Hypothalamus (tissue), 51 donors: ENCODE measurements around the gene SP3.

ENCODE experiments used
- DNase-seq, 51 donors: peaks; one replicate each; lab custom pipeline; 2025; lab: John Stamatoyannopoulos, UW

Gene SP3

DNA sequence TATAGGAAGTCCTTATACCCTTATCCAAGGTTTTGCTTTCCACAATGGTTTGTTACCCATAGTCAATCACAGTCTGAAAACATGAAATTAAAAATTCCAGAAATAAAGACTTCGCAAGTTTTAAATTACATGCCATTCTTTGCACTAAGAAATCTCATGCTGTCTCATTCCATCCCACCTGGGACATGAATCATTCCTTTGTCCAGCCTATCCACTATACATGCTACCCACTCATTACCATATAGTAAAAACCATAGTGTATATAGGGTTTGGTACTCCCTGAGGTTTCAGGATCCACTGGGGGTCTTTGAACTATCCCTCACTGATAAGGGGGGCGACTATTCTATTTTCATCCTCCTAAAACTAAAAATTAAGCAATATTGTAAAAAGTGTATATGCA lies 17.0 kb downstream of the SP3 start:
- DNase-seq: no peak

DNA sequence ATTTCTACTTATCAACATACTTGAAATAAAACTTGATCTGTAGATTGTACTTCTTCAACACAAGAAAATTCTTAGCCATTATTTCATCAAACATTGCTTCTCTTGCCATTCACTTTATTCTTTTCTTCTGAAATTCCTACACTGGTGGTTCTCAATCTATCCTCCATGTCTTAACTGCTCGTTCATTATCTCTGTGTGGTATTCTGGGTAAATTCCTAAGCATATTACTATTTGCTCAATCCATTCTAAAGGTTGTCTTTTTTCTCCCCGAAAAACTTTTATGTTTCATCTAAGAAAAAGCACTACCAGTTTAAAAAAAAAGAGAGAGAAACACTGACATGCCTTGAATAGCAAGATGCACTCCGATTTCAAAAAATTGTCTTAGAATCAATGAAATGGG lies 18.0 kb downstream of the SP3 start:
- no peak for DNase-seq

DNA sequence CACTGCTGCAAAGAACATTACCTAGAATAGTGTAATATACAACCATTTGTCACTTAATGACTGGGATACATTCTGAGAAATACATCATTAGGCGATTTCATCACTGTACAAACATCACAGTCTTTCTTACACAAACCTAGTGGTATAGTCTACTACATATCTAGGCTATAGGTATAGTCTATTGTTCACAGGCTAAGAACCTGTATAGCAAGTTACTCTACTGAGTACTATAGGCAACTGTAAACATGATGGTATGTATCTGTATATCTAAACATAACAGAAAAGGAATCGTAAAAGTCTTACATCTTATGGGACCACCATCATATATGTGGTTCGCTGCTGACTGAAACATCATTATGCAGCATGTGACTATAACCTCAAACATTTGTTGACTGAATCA lies 21.4 kb downstream of the SP3 start:
- no peak for DNase-seq

DNA sequence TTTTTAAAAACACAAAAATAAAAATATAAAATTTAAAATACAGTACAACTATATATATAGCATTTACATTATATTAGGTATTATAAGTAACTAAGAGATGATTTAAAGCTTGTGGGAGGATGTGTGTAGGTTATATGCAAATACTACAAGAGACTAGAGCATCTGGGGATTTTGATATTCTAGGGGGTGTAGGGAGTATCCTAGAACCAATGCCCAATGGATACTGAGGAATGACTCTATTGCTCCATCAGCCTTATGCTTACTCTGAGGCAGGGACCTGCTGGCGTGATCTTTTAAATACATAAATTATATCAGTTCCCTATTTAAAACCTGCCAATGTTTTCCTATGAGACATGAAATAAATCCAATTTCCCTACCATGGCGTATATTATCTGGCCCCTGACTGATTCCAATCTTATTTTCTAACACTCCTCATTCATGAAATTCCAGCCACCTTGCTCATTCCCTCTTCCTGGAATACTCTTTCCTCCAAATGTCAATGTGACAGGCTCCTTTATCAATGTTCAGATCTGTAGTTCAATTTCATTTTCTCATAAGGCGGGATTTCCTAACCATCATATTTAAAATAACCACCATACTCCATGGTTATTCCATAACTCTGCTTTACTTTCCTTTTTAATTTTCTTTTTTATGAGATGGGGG lies 22.2 kb downstream of the SP3 start:
- no peak for DNase-seq

DNA sequence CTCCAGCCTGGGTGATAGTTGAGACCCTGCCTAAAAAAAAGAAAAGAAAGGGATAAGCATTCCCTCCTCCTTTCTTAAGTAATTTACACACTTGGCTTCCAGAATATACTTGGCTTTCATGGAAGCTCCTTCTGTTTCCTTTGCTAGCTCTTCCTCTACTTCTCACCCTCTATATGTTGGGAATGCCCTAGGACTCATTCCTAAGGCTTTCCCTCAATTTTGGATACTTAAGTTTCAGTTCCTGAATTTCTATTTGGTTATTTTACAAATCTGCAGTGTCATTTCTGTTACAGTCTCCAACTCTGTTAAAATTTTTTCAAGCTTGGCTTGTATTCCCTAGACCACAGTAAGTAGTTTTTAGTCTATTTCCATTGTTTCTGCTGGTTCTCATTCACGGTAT lies 23.6 kb downstream of the SP3 start:
- DNase-seq: no peak

DNA sequence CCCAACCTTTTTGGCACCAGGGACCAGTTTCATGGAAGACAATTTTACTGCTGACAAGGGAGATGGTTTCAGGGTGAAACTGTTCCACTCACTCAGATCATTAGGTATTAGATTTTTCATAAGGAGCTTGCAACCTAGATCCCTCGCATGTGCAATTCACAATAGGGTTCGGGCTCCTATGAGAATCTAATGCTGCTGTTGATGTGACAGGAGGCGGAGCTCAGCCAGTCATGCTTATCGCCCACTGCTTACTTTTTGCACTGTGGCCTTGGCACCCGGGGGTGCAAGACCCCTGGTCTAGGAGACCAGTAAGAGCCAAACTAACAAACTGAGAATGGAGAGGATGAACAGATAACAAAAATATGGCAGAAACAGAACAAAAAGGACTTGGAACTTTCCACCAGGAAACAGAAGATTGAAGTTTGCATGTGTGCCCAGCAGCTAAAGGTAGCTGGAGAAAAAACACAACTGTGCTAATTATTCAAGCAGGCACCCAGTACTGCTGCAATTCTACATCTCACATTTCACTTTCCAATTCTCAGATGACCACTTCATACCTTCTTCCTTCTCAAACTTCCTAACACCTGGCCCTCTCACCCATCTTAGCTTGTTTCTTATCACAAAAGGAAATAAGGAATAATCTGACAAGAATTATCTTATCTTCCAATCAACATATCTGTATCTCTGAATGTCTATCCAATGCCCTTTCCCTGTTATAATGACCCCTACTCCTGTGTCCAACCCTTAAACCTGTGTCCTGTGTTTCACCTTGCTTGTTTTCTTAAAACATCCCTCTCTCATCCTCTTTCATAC lies 24.8 kb downstream of the SP3 start:
- DNase-seq: no peak

DNA sequence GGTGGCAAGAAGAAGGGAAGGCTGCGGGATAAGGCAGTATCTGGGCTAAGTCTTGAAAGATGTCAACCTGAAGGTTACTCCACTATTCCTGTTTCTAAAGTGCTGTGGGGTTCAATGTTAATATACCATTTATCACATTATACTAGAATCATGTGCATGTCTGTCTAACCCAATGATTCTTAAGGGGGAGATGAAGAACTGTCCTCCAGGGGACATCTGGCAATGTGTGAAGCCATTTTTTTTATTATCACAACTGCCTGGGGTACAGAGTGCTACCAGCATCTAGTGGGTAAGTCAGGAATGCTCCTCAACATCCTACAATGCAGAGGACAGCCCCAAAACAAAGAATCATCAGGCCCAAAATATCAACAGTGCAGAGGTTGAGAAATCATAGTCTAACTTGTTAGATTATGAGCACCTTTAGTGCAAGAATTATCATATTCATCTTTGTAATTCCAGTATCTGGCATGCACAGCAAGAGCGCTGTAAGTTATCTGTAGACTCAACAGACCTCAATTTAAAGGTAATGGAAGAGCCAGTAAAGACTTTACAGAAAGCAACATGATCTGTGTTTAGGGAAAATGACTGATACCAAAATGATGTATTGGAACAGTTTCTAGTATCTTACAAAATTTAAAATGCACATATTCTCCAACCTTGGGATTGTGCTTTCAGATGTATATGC lies 26.3 kb downstream of the SP3 start:
- no peak for DNase-seq

DNA sequence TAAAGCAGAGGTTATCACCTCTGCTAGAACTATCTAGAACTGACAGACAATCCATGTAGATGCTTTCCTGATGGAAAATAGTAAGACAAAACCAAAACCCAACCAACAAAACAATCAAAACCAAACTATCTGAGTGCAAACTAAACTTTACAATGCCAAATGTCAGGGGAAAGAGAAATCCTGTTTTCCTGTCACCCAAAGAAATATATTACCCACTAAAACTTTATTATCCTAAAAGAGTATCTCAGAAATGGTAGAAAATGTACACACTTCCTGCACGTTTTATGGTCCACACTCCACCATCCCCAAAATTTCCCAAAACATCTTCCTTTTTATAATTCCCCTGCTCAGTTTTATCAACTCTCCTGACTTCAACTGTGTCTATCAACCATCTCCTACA lies 29.9 kb downstream of the SP3 start:
- DNase-seq: no peak

DNA sequence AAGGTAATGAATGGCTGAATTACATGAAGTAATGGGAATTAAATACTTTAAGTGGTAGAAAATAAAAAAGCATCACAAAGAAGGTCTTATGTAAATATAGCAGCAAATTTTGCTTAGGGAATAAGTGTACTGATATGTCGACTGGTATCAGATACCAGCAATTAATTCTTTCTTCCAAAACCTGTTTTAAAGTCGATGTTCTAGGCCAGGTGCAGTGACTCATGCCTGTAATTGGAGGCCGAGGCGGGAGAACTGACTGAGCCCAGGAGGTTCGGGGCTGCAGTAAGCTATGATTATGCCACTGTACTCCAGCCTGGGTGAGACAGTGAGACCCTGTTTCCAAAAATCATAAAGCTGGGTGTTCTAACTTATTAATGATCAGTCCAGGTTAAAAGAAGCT lies 30.3 kb downstream of the SP3 start:
- DNase-seq: no peak

DNA sequence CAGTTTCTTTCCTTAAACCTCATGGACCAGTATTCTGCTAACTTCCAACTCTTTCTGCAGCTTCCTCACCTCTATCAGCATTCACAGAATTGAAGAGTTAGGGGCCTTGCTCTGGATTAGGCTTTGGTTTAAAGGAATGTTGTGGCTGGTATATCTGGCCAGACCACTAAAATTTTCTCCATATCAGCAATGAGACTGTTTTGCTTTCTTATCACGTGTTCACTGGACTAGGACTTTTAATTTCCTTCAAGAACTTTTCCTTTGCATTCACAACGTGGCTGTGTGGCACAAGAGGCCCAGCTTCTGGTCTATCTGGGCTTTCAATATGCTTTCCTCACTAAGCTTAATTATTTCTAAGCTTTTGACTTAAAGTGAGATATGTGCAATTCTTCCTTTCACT lies 33.4 kb downstream of the SP3 start:
- DNase-seq: no peak

DNA sequence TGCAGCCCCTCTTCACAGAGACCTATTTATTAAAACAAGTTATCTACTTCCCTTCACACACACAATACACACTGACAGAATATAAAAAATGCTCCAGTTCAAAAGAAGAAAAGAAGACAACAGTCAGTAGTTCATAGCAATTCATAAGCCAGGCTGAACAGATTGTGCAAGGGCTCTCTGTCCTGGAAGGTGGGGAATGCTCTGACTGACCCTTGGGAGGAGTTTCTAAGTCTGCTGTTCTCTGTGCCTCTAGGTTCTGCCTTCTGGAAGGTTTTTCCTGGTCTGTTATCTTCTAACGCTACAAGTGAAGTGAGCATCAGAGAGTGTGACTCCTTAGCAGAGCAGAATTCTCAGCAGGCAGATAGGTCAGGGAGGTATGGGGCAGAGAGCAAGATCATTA lies 35.7 kb downstream of the SP3 start:
- DNase-seq: no peak

DNA sequence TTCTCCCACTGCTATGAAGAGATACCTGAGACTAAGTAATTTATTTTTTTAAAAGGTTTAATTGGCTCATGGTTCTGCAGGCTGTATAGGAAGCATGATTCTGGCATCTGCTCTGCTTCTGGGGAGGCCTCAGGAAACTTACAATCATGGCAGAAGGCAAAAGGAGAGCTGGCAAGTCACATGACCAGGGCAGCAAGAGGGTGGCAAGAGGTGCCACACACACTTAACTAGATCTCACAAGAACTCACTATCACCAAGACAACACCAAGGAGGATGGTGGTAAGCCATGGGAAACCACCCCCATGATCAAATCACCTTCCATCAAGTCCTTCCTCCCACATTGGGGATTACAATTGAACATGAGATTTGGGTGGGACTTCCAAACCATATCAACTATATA lies 38.3 kb downstream of the SP3 start:
- DNase-seq: no peak

DNA sequence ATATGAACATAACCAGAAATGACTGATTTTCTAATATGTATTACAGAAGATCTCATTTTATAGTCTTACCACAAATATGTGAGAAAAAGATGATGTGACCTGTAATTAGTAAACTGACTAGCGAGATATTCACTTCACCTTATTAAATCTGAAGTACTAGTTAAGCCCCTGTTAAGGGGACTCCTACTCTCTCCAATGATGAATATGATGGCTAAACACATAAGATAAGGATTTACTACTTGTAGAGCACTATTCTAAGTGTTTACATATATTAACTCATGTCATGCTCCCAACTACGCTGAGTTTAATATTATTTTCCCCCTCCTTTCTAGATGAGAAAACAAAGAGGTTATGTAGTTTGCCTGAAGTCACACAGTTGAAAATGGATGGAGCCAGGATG lies 40.9 kb downstream of the SP3 start:
- no peak for DNase-seq

DNA sequence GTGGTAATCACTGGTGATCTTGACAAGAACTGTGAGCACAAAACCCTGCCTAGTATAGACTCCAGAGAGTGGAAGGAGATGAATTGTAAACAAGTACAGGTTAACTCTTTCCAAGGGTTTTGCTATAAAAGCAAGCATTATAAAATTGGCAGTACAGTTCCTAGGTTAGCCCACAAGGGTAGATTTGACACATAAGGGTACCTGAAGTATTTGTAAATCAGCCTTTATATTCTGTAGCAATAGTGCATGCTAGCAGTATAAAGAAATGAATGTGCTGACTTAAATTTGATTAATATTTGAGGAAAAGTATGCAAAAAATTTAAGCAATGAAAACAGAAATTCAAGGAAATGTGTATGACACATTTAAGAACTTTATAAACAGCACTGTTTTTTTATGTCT lies 42.4 kb downstream of the SP3 start:
- no peak for DNase-seq

DNA sequence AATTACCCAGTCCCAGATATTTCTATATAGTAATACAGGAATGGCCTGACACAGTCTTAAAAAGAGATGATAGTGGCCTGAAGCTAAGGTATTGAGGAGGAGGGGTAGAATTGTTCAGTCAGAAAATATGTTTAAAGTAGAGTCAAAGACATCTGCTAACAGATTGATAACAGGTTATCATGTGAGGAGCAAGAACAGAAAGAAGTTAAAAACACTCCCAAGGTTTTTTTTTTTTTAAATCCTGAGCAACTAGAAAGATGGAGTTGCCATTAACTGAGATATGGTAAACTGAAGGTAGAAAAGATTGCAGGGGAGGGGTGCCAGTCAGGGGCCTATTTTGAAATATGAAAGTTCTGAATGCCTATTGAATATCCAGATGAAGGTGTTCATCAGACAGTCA lies 43.1 kb downstream of the SP3 start:
- DNase-seq: no peak

DNA sequence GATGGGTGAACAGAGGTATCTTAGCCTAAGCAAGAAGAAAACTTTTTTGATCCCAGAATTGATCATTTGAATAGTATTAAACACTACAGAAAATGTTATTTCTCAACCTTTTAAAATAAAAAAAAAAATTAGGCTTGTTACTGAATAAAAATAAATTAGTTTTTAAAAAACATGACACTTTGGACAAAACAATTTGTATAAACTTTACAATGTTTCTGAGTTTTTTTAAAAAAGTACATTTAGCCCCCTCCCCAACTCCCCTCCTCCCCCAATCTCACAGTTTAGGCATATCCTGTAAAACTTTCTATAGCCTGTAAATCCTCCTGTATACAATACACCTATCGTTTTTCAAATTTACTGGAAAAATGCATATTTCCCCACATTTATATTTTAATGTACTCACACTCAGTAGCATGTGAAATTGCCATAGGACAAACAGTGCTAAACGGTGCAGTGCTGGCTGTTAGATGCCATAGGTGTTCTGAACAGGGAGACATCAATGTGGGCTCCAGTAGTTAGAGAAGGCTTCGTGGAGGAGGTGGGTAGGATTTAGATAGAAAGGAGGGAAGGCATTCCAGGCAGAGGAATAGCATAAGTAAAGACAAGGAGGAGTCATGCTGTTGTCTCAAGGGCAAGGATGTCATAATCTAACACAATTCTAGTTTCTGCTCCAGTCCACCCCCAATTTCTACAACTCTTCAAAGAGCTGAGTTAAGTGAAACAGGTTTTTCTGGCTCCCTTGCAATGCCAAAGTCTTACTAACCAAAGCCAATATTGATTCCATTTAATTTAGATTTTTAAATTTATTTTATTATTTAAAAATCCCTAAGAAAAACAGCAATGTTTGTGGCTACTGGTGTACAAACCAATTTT lies 50.9 kb downstream of the SP3 start:
- no peak for DNase-seq

DNA sequence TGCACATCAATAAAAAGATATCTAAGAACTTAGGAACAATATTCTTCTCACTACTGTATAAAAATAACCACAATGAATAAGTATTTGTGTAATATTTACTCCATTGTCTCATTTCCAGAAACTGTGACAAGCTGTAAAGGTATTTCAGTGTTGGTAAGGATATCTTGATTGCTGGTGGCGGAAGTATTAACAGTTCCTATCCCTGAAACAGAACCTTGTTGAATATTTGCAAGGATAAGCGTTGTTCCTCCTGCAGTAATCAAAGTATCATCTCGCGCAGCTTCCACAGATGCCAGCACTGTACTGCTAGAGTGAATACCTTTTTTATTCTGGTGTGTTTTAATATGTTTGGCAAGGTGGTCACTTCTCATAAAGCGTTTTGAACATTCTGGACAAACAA lies 55.3 kb downstream of the SP3 start:
- no peak for DNase-seq

DNA sequence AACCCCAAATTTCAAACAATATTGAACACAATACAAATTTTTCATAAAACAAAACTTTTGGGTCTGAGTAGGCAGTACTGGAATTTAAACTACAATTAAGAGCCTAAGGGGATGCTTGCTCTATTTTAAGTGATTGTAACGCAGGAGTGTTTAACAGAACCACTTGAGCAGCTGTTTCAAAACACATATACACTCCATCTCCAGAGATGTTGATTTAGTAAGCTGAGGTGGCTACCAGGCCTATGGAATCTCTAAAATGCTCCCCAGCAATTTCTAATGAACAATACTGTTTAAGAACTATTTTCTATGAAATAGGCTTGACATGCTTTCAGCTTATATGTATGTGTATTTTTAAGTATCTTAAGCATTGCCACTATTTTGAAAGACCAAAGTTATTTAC lies 58.5 kb downstream of the SP3 start:
- DNase-seq: no peak

DNA sequence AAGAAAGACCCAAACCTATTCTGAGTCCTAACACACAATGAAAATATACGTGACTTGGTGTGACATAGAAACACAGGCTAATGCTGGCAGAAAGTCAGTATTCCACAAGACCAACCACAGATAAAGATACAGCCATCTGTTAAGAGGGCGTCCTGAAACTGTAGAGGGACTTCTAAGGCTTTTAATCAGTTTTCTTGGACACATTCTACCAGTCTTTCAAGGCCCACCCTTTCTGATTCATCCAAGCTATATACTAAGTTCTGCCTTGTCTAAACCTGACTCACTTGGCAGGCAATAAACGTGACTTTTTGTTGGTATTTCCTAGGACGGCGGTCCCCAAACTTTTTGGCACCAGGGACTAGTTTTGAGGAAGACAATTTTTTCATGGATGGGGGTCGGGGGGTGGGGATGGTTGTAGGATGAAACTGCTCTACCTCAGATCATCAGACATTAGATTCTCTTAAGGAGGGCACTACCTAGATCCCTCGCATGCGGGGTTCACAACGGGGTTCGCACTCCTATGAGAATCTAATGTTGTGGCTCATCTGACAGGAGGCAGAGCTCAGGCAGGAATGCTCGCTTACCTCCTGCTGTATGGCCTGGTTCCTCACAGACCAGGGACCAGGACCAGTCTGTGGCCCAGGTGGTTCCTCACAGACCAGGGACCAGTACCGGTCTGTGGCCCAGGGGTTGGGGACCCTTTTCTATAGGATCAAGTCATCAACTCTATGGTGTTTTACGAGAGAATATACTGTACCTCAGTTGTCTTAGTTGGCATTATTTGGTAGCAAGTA lies 61.4 kb downstream of the SP3 start:
- no peak for DNase-seq

DNA sequence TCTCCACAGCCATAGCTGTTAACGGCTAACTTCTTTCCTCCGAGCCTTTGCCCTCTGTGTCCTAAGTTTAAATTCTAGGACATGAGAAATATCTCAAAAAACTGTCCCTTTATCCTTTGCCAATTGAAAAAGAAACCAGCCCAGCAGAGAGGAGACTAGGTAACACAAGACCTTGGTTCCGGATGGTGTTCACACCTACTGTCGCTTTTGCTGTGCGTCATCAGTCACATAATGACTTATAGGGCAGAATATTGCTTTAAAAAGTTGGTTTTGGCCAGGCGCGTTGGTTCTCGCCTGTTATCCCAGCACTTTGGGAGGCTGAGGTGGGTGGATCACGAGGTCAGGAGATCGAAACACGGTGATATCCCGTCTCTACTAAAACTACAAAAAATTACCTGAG lies 66.2 kb downstream of the SP3 start:
- DNase-seq: no peak
